ENCODE results near the gene NHSL2. TPM values are rescaled to one million over a fixed set of nuclear protein-coding genes. Genes with fewer than 3 reads are reported as not detected.

The NHSL2 gene
- total RNA-seq, 2 donors from 2014 or later, result 5.5 to 9.3 TPM

DNA sequence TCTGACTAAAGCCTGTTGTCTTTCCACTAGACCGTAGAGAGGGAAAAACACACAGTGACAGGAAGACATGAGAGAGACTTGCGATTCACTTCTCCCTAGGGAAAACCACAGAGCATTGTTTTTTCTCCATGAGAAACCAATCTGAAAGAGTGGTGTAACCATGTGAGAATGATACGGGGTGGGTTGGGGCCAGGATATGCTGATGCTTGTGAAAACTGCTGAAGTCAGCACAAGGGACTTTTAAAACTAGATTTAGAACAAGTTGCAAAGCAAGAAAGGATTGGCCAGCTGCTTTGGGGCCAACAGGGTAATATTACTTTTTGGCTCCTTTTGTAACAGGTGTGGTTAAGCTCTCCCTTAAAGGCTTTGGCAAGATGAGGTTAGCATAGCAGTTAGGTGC is 66.1 kb downstream of the NHSL2 start:
- TF ChIP-seq, protein P1, sequence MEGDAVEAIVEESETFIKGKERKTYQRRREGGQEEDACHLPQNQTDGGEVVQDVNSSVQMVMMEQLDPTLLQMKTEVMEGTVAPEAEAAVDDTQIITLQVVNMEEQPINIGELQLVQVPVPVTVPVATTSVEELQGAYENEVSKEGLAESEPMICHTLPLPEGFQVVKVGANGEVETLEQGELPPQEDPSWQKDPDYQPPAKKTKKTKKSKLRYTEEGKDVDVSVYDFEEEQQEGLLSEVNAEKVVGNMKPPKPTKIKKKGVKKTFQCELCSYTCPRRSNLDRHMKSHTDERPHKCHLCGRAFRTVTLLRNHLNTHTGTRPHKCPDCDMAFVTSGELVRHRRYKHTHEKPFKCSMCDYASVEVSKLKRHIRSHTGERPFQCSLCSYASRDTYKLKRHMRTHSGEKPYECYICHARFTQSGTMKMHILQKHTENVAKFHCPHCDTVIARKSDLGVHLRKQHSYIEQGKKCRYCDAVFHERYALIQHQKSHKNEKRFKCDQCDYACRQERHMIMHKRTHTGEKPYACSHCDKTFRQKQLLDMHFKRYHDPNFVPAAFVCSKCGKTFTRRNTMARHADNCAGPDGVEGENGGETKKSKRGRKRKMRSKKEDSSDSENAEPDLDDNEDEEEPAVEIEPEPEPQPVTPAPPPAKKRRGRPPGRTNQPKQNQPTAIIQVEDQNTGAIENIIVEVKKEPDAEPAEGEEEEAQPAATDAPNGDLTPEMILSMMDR (IDR thresholded peaks at IDR 0.05), result no peak
- H3K27me3 ChIP-seq, result no peaks in the 10 kb centered on the region
- H3K4me3 ChIP-seq, result no peak overlapping the region
- H3K9me3 ChIP-seq, result no peaks in the 10 kb centered on the region
- no peak overlapping the region for H3K27ac ChIP-seq
- H3K4me1 ChIP-seq, result no peaks in the 10 kb centered on the region
- DNase-seq (ENCODE audit: low spot score), result no peak
- no peaks in the 10 kb centered on the region for H3K36me3 ChIP-seq

DNA sequence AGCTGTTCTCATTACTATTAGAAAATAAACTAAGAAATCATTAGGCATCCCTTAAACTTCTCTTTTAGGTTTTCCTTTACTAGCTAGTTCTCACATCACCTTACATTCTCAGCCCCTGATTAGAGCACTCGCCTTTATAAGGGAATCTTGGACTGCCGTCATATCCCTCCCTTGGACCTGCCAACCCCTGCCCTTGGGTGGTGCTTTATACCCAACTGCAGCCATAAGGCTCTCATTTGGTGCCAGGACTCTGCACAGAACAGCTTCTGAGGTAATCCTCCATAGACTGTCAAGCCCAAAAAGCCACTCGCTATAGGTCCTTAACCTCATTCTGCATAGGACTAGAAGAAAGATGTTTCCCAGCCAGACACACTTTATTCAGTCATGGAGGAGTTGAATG is 67.5 kb downstream of the NHSL2 start:
- no peak for DNase-seq (ENCODE audit: low spot score)
- Histone ChIP-seq H3K4me1 (no peaks in the 10 kb centered on the region), H3K4me3 (no peak overlapping the region), H3K36me3 (no peaks in the 10 kb centered on the region), H3K27ac (no peak overlapping the region), H3K27me3 (no peaks in the 10 kb centered on the region), H3K9me3 (no peaks in the 10 kb centered on the region)
- TF ChIP-seq, protein P1 (IDR thresholded peaks at IDR 0.05), result no peak

DNA sequence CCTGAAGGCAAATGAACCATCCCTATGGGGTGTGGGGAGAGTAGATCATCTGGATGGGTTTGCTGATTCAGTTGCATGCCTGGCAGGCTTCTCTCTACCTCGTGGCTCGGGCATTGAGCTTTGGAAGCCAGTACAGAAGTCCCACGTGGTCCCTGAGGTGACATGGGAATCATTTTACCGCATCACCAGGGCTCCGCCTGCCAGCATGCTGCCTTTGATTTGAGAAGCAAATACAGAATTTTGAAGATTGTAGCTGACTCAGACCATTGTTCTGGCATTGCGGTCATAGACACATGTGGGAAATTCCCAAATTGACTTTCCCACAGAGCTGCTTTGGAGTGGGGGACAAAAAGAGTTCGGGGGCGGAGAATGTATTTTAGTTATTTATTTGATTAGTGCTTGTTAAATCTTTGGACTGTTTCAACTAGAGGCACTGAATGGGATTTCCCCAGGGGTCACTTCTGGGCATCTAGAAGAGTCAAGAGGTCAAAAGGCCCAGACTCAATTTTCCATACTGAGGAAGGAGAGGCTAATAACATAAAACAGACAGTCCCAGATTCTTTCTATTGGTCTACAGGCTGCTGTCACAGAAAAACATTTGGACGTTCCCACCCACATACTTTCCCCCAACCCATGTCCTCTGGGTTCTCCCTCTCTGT is 79.3 kb downstream of the NHSL2 start:
- Histone ChIP-seq H3K27ac (no peak overlapping the region), H3K36me3 (no peaks in the 10 kb centered on the region), H3K9me3 (no peaks in the 10 kb centered on the region), H3K4me1 (no peaks in the 10 kb centered on the region), H3K27me3 (no peaks in the 10 kb centered on the region), H3K4me3 (no peak overlapping the region)
- TF ChIP-seq, protein P1 (IDR thresholded peaks at IDR 0.05), result no peak
- no peak for DNase-seq (ENCODE audit: low spot score)

DNA sequence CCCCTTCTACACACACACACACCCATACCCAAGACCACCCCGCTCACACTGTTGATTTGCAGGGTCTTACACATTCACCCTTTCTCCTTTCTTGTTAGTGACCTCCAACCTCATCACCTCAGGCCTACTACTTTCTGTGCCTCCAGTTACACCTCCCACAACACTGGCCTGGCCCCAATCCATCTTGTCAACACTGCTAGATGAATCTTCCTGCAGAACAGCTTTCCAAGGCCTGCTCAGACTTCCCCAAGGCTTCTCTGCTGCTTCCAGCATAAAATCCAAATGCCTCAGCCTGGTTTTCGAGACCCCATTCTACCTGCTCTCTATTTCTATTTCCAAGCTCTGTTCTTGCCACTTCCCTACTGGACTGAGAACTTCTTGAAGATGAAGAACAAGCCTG is 79.9 kb downstream of the NHSL2 start:
- H3K36me3 ChIP-seq, result no peaks in the 10 kb centered on the region
- DNase-seq (ENCODE audit: low spot score), result no peak
- H3K4me3 ChIP-seq, result no peak overlapping the region
- H3K27ac ChIP-seq, result no peak overlapping the region
- H3K9me3 ChIP-seq, result no peaks in the 10 kb centered on the region
- TF ChIP-seq, protein P1 (IDR thresholded peaks at IDR 0.05), result no peak
- no peaks in the 10 kb centered on the region for H3K4me1 ChIP-seq
- no peaks in the 10 kb centered on the region for H3K27me3 ChIP-seq

DNA sequence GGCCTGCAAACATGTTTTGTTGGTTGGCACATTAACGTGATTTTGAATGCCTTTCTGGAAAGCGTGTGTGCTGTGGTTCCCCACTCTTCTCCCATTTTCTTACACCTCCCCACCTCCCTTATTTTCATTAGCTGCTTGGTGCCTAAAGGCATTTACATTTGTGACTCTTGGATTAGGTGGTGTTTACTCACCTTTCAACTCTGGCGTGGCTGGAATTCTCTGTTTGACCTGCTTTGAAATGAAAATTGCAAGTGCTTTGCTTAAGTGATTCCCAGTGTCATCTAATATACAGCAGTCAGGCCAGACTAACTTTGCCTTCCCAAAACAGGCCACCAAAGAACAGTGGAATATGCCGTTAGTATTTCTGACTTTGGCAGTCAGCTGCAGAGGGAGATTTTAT is 80.5 kb downstream of the NHSL2 start:
- TF ChIP-seq, protein P1 (IDR thresholded peaks at IDR 0.05), result no peak
- no peak for DNase-seq (ENCODE audit: low spot score)
- no peaks in the 10 kb centered on the region for H3K4me1 ChIP-seq
- no peaks in the 10 kb centered on the region for H3K9me3 ChIP-seq
- H3K27ac ChIP-seq, result no peak overlapping the region
- no peaks in the 10 kb centered on the region for H3K36me3 ChIP-seq
- no peaks in the 10 kb centered on the region for H3K27me3 ChIP-seq
- no peak overlapping the region for H3K4me3 ChIP-seq

DNA sequence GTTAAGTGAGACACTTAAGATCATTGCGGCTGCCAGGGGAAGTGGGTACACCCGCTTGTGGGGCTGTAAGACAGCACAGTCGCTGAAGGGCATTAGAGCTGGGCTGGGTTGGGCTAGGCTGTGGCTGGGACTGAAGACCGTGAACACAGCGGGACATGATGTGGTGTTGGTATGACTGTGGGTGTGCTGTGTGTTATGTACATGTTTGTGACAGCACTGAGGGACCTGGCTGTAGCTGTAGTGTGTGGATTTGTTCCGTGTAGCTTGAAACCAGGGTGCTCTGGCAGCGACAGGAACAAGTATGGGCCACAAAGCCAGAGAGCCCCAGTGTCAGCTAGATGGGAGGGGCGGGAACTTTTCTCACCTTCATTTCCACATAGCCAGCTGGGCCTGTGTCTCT is 82.1 kb downstream of the NHSL2 start:
- Histone ChIP-seq H3K27me3 (no peaks in the 10 kb centered on the region), H3K27ac (no peak overlapping the region), H3K4me3 (no peak overlapping the region), H3K4me1 (no peaks in the 10 kb centered on the region), H3K9me3 (no peaks in the 10 kb centered on the region), H3K36me3 (no peaks in the 10 kb centered on the region)
- TF ChIP-seq, protein P1 (IDR thresholded peaks at IDR 0.05), result no peak
- DNase-seq (ENCODE audit: low spot score), result no peak
